ENCODE data around the gene ZMYM4.

GRCh38 chr1:35345439-35345981 is 77.0 kb downstream of the ZMYM4 start:
- no peak for TF ChIP-seq CTCF (IDR thresholded peaks at IDR 0.05)
- TF ChIP-seq EP300 (IDR thresholded peaks at IDR 0.05) = no peak

Data from stomach (tissue), 4 donors.